Activated T-helper 9 cell treated with anti-CD3 and anti-CD28 coated beads, Interleukin-2, amount 50 U/mL, for 16 hours (primary cell): ENCODE data around the gene SESN3.
A peak's percentile ranks its signal among the peaks of the same experiment; 100 is the strongest.
"Not testable (repeated sequence)": the region's sequence is repeated elsewhere in the genome, so short reads cannot be mapped to it uniquely, and the experiment has no call there.

Experiments used
- DNase-seq: peaks from one replicate; pipeline ENCODE4 v3.0.0-alpha.2; 2020; ENCODE audit warnings: low read depth

Gene SESN3

GRCh38 chr11:95248666-95249467 is 17.9 kb upstream of the SESN3 start:
- DNase-seq, result no peak

- DNase-seq, result no peak
Measured at GRCh38 chr11:95247883-95248282, 16.9 kb upstream of the SESN3 start.

GRCh38 chr11:95247127-95247684 is 16.2 kb upstream of the SESN3 start:
- no peak for DNase-seq

- DNase-seq, result no peak
Measured at GRCh38 chr11:95245581-95245980, 14.6 kb upstream of the SESN3 start.

GRCh38 chr11:95245038-95245437 is 14.0 kb upstream of the SESN3 start:
- no peak for DNase-seq

GRCh38 chr11:95243673-95244072 is 12.7 kb upstream of the SESN3 start:
- DNase-seq, result no peak

- DNase-seq, result no peak
Measured at GRCh38 chr11:95242845-95243605, 12.0 kb upstream of the SESN3 start.

- DNase-seq, result no peak
Measured at GRCh38 chr11:95242091-95242844, 11.3 kb upstream of the SESN3 start.

- no peak for DNase-seq
Measured at GRCh38 chr11:95241681-95242081, 10.7 kb upstream of the SESN3 start.

- no peak for DNase-seq
Measured at GRCh38 chr11:95239871-95240649, 9.1 kb upstream of the SESN3 start.

GRCh38 chr11:95232666-95233065 is 1.7 kb upstream of the SESN3 start:
- DNase-seq, result no peak

- peak; percentile 45 for DNase-seq
Measured at GRCh38 chr11:95231881-95232605, 1.0 kb upstream of the SESN3 start.

GRCh38 chr11:95230810-95231126 is 234 bp downstream of the SESN3 start:
- DNase-seq, result no peak

GRCh38 chr11:95229993-95230809 is 801 bp downstream of the SESN3 start:
- DNase-seq, result peak; percentile 21

GRCh38 chr11:95229199-95229992 is 1.6 kb downstream of the SESN3 start:
- DNase-seq, result no peak

- no peak for DNase-seq
Measured at GRCh38 chr11:95228081-95228749, 2.8 kb downstream of the SESN3 start.

- DNase-seq, result not testable (repeated sequence)
Measured at GRCh38 chr11:95227060-95227459, 3.9 kb downstream of the SESN3 start.

- no peak for DNase-seq
Measured at GRCh38 chr11:95222817-95223216, 8.2 kb downstream of the SESN3 start.

GRCh38 chr11:95219599-95219998 is 11.4 kb downstream of the SESN3 start:
- no peak for DNase-seq
